NCI-H510A treated with DMSO at 0.1 percent for 48 hours (cell line): ENCODE results near the gene ZFY.

Experiments
- DNase-seq: peaks from one replicate; lab custom pipeline; 2025; lab: John Stamatoyannopoulos, UW

The ZFY gene

GRCh38 chrY:2934861-2935715, at the start of gene ZFY:
ZFY (plus strand) TSS chrY:2935381; CDS start chrY:2953937, 18,556 bp downstream.
- no peak for DNase-seq

DNA sequence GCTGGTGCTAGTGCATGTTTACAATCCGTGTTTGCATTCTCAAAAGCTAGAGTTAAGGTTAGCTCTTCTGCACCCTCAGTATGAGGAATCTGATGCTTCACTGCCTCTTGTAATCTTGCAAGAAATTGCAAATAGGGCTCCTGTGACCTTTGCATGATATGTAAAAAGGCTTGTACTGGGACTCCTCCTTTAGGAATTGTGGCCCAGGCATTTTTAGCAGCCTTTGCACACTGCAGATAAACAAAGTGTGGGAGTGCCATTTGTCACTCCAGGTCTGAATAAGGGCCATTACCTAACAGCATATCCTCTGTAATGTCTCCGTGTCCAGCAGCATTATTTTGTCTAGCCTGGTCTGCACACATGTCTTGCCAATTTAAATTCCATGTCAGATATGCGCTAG, 49.3 kb upstream of the ZFY start:
- DNase-seq, result no peak

DNA sequence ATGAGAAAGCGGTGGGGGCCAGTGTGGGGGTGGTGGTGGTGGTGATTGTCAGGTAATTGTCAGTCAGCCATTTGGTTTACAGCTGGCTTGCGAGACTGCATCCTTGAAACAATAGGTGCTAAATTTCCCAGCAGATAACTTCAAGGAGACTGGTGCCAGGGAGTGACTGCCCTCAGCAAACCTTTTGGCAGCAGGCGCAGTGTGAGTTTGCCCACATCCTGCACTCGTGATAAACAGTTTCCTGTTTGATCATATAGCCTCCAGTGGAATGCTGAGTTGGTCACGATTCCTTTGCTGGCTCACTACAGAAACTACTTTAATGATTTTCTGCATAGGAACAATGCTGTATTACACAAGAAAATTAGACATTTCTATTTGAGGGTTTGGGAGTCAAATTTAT, 47.8 kb upstream of the ZFY start:
- no peak for DNase-seq

- no peak for DNase-seq
These were observed 47.2 kb upstream of the ZFY start for GRCh38 chrY:2887955-2888354.

DNA sequence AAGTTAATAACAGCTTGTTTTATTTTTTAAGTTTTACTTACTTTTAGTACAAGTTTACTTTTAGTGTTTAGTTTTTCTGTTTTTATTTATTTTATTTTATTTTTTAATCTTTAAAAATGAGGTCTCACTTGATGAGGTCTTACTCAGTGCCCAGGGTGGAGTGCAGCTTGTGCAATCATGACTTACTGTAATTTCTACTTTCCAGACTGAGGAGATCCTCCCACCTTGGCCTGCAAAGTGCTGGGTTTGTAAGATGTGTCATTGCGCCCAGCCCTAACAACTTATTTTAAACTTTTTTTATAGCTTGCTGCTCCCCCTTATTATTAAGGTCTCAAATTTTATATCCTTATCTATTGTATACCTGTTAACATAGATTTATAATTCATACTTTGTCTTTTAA, 41.7 kb upstream of the ZFY start:
- no peak for DNase-seq

DNA sequence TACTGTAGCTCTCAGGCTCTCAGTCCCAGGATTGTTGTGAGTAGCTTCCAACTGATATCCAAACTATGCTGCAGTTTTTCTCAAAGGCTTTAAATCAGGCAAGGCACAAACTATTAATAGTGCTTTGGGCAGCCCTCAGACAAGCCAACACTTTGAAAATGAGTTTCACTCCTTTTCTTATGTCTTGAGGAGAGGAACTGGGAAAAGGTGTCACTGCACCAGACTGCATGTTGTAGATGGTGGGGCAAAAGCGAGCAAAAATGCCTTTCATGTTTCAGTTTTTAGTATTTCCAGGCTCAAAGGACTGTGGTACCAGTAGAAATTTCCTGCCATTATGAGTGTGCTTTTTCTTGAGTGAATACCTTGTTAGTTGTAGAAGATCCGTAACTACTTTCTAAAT, 39.1 kb upstream of the ZFY start:
- no peak for DNase-seq

- no peak for DNase-seq
These were observed 27.8 kb upstream of the ZFY start for GRCh38 chrY:2907356-2907755.

DNA sequence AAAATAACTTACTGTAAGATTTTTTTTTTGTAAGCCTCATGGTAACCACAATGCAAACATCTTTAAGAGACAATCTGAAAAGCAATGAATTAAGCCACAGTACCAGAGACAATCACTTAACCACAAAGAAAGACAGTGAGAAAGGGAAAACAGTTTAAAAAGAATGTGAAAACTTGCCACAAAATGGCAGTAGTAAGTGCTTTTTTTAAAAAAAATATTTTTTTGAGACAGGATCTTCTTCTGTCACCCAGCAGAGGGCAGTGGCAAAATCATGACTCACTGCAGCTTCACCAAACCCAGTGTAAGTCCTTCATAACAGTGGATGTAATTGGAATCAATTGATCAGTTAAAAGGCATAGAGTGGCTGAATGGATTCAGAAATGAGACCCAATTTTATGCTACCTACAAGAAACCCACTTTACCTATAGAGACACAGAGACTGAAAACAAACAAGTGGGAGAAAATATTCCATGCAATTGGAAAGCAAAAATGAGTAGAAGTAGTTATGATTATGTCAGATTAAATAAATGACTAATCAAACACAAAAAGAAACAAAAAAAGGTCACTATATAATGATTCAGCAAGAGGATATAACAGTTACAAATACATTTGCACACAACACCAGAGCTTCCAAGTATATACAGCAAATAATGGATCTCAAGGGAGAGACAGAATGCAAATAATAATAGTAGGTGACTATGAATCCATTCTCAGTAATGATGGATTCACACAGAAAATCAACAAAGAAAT, 21.9 kb upstream of the ZFY start:
- no peak for DNase-seq

DNA sequence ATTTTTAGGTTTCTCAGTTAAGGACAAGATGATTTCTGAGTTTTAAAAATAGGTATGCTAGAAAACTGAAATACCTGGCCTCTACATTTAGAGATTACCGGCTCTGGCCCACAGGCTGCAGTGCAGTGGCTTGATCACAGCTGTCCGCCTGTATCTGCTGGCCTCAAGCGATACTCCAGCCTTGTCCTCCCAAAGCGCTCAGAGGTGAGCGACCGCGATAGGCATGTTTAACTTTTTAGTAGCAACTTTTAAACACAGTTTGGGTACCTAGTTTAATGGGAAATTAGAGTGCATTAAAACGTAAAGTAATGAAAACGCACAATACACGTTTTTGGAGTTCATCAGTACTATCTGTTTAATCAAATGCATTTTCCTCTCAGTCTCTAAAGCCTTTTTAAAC, 1.1 kb upstream of the ZFY start:
- no peak for DNase-seq

DNA sequence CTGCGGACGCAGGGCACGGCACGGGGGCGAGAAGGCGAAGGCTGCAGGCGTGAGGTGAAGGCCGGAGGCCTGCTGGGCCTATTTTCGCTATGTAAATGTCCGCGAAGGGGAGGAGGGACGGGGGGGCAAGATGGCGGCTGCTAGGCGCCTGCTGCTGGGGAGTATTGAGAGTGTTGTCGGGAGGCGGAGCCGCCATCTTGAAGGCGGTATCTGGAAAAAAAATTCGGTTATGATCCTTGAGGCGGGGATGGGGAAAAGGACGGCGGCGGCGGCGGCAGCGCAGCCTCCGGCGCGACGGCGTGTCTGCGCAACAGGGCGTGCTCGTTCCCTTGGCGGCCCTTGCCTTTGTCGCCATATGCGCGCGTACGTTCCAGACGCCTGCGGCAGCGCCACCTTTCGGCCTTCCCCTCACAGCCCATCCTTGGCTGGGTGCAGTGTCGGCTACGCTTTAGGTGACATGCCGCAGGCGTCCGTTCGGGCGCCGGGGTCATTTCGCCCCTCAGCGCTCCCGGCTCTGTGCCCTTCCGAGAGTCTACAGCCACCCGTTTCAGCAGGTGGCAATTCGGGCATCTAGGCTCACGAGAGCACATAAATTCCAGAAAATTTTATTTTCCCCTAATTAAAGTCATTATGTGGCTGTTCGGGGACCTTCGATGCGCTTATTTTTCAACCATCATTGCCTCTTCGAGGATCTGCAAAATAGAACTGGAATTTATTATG, 695 bp downstream of the ZFY start:
- DNase-seq, result no peak

GRCh38 chrY:2936436-2936750, 1.2 kb downstream of the ZFY start:
- no peak for DNase-seq

GRCh38 chrY:2937149-2937548, 2.0 kb downstream of the ZFY start:
- no peak for DNase-seq

DNA sequence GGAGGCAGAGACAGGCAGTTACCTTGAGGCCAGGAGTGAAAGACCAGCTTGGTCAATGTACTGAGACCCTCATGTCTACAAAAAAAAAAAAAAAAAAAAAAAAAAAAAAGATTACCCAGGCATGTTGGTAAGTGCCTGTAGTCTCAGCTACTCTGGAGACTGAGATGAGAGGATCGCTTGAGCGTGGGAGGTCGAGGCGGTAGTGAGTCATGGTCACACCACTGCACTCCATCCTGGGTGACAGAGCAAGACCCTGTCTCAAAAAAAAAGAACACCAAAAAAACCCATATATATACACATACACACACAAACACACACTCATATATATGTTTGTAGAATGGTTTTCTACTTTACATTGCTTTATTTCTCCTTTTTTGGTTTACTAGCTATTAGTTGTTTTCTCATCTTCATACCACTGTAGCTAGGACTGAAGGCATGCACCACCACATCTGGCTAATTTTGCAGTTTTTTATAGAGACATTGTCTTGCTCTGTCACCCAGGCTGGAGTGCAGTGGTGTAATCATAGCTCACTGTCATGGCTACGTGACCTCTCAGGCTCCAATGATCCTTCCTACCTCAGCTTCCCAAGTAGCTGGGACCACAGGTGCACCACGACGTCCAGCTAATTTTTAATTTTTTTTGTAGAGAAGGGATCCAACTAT, 14.5 kb downstream of the ZFY start:
- DNase-seq, result no peak

GRCh38 chrY:2950655-2951054, 15.5 kb downstream of the ZFY start:
- no peak for DNase-seq

GRCh38 chrY:2952912-2953311, 17.7 kb downstream of the ZFY start:
- no peak for DNase-seq

- no peak for DNase-seq
These were observed 19.6 kb downstream of the ZFY start for GRCh38 chrY:2954735-2955134.

GRCh38 chrY:2955561-2955960, 20.4 kb downstream of the ZFY start:
- no peak for DNase-seq

GRCh38 chrY:2962061-2962460, 26.9 kb downstream of the ZFY start:
- no peak for DNase-seq

GRCh38 chrY:2964814-2965213, 29.6 kb downstream of the ZFY start:
- no peak for DNase-seq

DNA sequence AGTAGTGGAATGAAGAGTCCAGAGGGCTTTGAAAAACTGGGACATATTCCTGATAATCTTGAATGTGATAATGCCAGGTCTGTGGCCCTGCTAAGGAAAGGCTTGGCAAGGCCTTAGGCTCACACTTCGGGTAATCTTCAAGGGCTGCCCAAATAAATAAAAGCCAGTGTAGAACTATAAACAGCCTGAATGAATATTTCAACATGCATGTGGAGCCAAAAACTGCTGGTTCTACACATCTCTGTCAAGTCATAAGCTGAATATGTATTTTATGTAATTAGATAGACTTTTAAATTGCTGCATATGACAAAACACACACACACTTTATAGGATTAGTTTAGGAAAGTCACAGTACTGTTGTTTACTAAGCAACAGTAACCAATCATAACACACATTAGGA, 30.4 kb downstream of the ZFY start:
- DNase-seq, result no peak

DNA sequence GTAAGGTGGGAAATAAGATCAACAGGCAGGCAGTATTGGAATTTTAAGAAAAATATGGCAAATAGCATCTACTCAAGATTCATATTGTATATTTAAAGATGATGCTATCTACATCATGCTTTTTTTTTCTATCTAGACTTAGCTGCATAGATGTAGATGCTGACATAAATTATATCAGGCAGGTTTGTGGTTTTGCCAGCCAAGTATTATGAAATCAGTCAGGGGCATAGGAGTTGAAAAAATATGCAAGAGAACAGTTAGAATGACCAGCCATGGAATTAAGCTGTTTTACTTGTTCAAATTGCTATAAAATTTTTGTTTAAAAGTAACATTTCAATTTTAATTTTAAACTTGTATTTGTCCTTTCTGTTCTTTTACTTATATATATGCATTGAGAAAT, 34.4 kb downstream of the ZFY start:
- no peak for DNase-seq

- no peak for DNase-seq
These were observed 37.5 kb downstream of the ZFY start for GRCh38 chrY:2972708-2973107.
